Measurements from ENCODE around the gene ERI2. TPM values are rescaled to one million over a fixed set of nuclear protein-coding genes. Genes with fewer than 3 reads are reported as not detected.

Gene ERI2
- total and polyA plus RNA-seq, 2 of the 13 experiments (the other 11 are each of a cell fraction or from before 2014, with no cell fraction given) = 17.4 to 41.3 TPM

DNA sequence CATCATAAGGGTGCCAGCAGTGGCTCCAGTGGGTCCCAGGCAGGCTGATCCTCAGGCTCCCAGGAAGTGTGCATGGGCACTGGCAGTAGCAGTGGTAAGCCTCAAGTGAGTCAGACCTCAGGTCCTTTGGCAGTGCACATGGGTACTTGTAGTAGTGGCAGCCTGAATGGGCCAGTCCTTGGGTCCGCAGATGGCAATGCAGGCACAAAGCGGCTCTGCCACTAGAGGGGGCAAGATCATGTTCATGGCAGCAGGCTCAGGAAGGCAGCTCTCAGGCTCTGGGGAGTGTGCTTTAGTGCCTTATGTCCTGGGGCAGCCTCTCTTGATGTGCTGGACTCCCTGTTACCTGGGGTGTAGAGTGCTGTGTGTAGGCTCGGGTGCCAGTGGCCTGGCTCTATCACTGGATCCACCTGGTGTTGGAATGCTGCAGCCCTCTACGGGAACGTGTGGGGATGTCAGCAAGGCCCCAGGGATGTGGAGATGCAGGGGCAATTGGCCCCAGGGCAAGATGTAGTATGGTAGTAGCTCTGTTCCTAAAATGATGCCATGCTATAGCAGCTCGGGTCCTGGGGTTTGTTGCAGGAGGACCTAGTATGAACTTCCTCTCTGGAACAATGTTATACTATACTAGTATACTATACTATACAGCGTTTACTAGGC is 31.4 kb downstream of the ERI2 start (continued):
- no peak for TF ChIP-seq TBL1XR1 (IDR thresholded peaks at IDR 0.05; ENCODE audit: borderline replicate concordance, low read length, partially characterized antibody)
- TF ChIP-seq, protein P1, sequence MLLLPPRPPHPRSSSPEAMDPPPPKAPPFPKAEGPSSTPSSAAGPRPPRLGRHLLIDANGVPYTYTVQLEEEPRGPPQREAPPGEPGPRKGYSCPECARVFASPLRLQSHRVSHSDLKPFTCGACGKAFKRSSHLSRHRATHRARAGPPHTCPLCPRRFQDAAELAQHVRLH (CRISPR knock-in tag; IDR thresholded peaks at IDR 0.05; ENCODE audit: borderline replicate concordance, low read depth) = 0 out of 2 replicates have a peak, but pooled peaks have one; percentile 41
- TF ChIP-seq RAD21 (CRISPR knock-in tag; IDR thresholded peaks at IDR 0.05) = peak; percentile 86
- 0 out of 2 replicates have a peak, but pooled peaks have one; percentile 23 for TF ChIP-seq NRL (CRISPR knock-in tag; IDR thresholded peaks at IDR 0.05; ENCODE audit: borderline replicate concordance)
- TF ChIP-seq ZNF883 (CRISPR knock-in tag; IDR thresholded peaks at IDR 0.05; ENCODE audit: not compliant biosample characterization) = peak; percentile 83
- TF ChIP-seq ZKSCAN5 (CRISPR knock-in tag; IDR thresholded peaks at IDR 0.05) = 0 out of 2 replicates have a peak, but pooled peaks have one; percentile 27
- TF ChIP-seq SMARCE1 (IDR thresholded peaks at IDR 0.05; ENCODE audit: borderline replicate concordance) = no peak
- peak; percentile 53; the same call in 1 of the 2 replicates for TF ChIP-seq ZNF607 (CRISPR knock-in tag; IDR thresholded peaks at IDR 0.05; ENCODE audit: borderline replicate concordance)

DNA sequence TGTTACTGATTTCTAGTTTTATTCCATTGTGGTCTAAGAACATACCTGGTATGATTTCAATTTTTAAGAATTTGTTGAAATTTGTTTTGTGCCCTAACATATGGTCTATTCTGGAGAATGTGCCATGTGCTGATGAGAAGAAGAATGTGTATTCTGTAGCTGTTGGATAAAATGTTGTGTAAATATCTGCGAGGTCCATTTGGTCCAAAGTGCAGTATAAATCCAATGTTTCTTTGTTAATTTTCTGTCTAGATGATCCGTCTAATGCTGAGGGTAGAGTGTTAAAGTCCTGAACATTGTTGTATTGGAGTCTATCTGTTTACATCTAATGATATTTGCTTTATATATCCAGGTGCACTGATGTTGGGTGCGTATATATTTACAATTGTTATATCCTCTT is 32.6 kb downstream of the ERI2 start:
- Histone ChIP-seq H3K36me3 (replicated peaks in 1 of 2; ENCODE audit: control insufficient read depth in 1 of 2, insufficient read depth in 2 of 2, low read length in 2 of 2) (peaks cover 11 to 14% of the 10 kb centered on the region in 2 experiments; a peak in 4 of 5 replicates), H3K27me3 (ENCODE audit: control insufficient read depth in 1 of 2, insufficient read depth in 2 of 2, low read length in 2 of 2) (no peaks in the 10 kb centered on the region), H3K9me3 (ENCODE audit: low read length) (no peaks in the 10 kb centered on the region), H3K4me2 (ENCODE audit: low read depth, low read length) (no peak overlapping the region), H3K4me1 (ENCODE audit: insufficient read depth, low read length) (no peaks in the 10 kb centered on the region), H4K20me1 (ENCODE audit: insufficient read depth, low read length) (no peaks in the 10 kb centered on the region), H3K79me2 (ENCODE audit: insufficient read depth, low read length) (no peaks in the 10 kb centered on the region), H3K27ac (ENCODE audit: extremely low read length, insufficient read depth, low read length) (no peak overlapping the region), H3K9ac (ENCODE audit: insufficient read depth, low read depth, low read length) (no peak overlapping the region), H2AFZ (ENCODE audit: low read length) (no peak overlapping the region), H3K4me3 (replicated peaks in 1 of 3; ENCODE audit: insufficient read depth in 1 of 3, low read depth in 2 of 3, low read length in 3 of 3) (no peak overlapping the region)
- no TSS peak for BruUV-seq (replicated peaks)
- POLR2A ChIA-PET = no interaction called here
- 91% methylated on average over 3 of the region's 3 CpGs for WGBS (ENCODE audit: low lambda C conversion rate)
- intact Hi-C loops (cut with micrococcal nuclease; ENCODE audit: unreplicated experiment) = no loop called here
- in situ Hi-C loops (cut with HindIII; ENCODE audit: extremely low pct_ligation_motif_present, low pct_unique_long_range_greater_than_20kb) = no loop called here
- ATAC-seq (no peak), DNase-seq (ENCODE audit: low spot score) (no peak), FAIRE-seq (no peak)
- CTCF ChIA-PET (ENCODE audit: low intra/inter-chr PET ratio, low total read pairs) = no interaction called here
- TF ChIP-seq, protein P2, sequence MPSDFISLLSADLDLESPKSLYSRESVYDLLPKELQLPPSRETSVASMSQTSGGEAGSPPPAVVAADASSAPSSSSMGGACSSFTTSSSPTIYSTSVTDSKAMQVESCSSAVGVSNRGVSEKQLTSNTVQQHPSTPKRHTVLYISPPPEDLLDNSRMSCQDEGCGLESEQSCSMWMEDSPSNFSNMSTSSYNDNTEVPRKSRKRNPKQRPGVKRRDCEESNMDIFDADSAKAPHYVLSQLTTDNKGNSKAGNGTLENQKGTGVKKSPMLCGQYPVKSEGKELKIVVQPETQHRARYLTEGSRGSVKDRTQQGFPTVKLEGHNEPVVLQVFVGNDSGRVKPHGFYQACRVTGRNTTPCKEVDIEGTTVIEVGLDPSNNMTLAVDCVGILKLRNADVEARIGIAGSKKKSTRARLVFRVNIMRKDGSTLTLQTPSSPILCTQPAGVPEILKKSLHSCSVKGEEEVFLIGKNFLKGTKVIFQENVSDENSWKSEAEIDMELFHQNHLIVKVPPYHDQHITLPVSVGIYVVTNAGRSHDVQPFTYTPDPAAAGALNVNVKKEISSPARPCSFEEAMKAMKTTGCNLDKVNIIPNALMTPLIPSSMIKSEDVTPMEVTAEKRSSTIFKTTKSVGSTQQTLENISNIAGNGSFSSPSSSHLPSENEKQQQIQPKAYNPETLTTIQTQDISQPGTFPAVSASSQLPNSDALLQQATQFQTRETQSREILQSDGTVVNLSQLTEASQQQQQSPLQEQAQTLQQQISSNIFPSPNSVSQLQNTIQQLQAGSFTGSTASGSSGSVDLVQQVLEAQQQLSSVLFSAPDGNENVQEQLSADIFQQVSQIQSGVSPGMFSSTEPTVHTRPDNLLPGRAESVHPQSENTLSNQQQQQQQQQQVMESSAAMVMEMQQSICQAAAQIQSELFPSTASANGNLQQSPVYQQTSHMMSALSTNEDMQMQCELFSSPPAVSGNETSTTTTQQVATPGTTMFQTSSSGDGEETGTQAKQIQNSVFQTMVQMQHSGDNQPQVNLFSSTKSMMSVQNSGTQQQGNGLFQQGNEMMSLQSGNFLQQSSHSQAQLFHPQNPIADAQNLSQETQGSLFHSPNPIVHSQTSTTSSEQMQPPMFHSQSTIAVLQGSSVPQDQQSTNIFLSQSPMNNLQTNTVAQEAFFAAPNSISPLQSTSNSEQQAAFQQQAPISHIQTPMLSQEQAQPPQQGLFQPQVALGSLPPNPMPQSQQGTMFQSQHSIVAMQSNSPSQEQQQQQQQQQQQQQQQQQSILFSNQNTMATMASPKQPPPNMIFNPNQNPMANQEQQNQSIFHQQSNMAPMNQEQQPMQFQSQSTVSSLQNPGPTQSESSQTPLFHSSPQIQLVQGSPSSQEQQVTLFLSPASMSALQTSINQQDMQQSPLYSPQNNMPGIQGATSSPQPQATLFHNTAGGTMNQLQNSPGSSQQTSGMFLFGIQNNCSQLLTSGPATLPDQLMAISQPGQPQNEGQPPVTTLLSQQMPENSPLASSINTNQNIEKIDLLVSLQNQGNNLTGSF (CRISPR knock-in tag; IDR thresholded peaks at IDR 0.05) = no peak
- no peak for TF ChIP-seq MEF2D (CRISPR knock-in tag; IDR thresholded peaks at IDR 0.05)
- TF ChIP-seq, protein P3, sequence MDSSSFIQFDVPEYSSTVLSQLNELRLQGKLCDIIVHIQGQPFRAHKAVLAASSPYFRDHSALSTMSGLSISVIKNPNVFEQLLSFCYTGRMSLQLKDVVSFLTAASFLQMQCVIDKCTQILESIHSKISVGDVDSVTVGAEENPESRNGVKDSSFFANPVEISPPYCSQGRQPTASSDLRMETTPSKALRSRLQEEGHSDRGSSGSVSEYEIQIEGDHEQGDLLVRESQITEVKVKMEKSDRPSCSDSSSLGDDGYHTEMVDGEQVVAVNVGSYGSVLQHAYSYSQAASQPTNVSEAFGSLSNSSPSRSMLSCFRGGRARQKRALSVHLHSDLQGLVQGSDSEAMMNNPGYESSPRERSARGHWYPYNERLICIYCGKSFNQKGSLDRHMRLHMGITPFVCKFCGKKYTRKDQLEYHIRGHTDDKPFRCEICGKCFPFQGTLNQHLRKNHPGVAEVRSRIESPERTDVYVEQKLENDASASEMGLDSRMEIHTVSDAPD (CRISPR knock-in tag; IDR thresholded peaks at IDR 0.05) = no peak
- no peak for TF ChIP-seq JUND (CRISPR knock-in tag; IDR thresholded peaks at IDR 0.05)
- no peak for TF ChIP-seq RXRB (CRISPR knock-in tag; IDR thresholded peaks at IDR 0.05; ENCODE audit: borderline replicate concordance)

Data from HepG2 (cell line).